ENCODE data around the gene ARHGEF25.

DNA sequence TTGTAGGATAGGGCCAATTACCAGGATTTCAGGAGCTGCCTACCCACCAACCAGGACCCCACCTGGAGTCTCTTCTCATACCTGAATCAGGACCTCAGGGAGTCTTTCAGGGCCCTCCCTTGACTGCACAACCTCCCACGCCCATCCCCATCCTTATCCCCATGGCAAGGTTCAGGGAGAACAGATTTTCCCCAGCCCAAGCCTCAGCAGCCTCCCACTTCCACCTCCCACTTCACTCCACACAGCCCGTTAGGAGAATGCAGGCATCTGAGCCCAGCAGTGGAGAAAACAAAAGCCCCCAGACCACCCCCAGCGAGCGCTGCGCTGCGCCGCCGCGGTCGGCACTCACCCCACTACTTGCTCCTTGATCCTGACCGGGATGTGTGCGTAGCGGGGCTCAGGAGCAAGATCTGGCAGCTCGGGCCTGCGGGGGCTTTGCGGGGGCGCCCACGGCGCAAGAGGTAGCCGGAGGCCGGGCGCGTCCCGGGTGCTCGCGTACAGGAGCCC, 20.4 kb downstream of the ARHGEF25 start:
- TF ChIP-seq, protein P1, sequence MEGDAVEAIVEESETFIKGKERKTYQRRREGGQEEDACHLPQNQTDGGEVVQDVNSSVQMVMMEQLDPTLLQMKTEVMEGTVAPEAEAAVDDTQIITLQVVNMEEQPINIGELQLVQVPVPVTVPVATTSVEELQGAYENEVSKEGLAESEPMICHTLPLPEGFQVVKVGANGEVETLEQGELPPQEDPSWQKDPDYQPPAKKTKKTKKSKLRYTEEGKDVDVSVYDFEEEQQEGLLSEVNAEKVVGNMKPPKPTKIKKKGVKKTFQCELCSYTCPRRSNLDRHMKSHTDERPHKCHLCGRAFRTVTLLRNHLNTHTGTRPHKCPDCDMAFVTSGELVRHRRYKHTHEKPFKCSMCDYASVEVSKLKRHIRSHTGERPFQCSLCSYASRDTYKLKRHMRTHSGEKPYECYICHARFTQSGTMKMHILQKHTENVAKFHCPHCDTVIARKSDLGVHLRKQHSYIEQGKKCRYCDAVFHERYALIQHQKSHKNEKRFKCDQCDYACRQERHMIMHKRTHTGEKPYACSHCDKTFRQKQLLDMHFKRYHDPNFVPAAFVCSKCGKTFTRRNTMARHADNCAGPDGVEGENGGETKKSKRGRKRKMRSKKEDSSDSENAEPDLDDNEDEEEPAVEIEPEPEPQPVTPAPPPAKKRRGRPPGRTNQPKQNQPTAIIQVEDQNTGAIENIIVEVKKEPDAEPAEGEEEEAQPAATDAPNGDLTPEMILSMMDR (conservative IDR thresholded peaks at IDR 0.05), result no peak
- no peak for TF ChIP-seq EZH2 (IDR thresholded peaks at IDR 0.05; ENCODE audit: low read depth)

Measured in PC-9 (cell line).